Measurements from ENCODE around the gene C4orf50.

DNA sequence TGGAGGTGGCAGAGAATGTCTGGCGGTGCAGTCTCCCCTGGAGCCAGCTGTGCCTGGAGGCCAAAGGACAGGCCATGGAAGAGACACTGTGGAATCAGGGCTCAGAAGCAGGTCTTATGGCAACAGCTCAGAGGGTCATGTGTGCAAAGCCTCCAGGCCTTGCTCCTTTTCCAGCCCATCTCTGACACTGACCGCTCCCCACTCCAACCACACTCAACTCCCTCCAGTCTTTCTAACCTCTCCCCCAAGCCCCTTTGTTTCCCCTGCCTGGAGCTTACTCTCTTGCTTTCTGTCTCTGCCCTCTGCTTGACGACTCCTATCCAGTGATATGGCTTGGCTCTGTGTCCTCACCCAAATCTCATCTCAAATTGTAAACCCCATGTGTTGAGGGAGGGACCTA is 91.1 kb downstream of the C4orf50 start:
- TF ChIP-seq, protein P1, sequence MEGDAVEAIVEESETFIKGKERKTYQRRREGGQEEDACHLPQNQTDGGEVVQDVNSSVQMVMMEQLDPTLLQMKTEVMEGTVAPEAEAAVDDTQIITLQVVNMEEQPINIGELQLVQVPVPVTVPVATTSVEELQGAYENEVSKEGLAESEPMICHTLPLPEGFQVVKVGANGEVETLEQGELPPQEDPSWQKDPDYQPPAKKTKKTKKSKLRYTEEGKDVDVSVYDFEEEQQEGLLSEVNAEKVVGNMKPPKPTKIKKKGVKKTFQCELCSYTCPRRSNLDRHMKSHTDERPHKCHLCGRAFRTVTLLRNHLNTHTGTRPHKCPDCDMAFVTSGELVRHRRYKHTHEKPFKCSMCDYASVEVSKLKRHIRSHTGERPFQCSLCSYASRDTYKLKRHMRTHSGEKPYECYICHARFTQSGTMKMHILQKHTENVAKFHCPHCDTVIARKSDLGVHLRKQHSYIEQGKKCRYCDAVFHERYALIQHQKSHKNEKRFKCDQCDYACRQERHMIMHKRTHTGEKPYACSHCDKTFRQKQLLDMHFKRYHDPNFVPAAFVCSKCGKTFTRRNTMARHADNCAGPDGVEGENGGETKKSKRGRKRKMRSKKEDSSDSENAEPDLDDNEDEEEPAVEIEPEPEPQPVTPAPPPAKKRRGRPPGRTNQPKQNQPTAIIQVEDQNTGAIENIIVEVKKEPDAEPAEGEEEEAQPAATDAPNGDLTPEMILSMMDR (IDR thresholded peaks at IDR 0.05), result no peak
- no peak for TF ChIP-seq POLR2A (IDR thresholded peaks at IDR 0.05)

All from heart left ventricle (tissue), 13 donors.